ENCODE results near the gene DMWD.
"Not testable (repeated sequence)": the region's sequence is repeated elsewhere in the genome, so short reads cannot be mapped to it uniquely, and the experiment has no call there.

The DMWD gene

DNA sequence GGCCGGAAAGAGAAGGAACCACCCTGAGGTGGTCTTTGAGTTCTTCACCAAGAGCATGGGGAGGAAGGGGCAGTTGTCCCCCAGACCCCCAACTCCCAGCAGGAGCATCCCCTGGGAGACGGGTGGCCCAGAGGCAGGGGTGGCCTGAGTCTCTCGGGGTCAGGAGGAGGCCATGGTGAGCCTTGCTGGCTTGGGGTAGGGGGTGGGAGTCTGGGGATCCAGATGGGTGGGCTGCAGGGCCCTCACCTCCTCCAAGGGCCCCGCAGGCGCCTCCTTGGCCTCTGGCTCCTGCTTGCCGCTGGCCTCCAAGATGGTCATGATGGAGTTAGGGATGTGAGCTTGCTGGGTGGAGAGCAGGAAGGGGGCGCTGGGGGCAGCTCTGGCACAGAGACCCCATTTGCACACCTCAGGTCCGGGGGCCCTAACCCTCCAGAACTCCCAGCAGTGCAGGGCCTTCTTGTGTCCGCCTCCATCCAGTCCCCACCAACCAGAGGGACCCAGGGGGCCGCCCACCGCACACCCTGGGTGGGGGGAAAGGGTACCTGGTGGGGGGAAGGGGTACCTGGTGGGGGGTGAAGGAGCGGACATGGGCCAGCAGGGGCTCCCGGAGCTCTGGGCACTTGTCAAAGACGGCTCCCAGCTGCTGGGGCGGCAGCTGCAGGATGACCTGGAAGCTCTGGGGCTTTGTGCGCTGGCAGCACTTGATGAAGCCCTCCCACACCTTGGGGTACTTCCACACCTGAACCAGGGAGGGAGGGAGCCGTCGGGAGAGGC is 23.8 kb upstream of the DMWD start:
- DNase-seq: no peak

DNA sequence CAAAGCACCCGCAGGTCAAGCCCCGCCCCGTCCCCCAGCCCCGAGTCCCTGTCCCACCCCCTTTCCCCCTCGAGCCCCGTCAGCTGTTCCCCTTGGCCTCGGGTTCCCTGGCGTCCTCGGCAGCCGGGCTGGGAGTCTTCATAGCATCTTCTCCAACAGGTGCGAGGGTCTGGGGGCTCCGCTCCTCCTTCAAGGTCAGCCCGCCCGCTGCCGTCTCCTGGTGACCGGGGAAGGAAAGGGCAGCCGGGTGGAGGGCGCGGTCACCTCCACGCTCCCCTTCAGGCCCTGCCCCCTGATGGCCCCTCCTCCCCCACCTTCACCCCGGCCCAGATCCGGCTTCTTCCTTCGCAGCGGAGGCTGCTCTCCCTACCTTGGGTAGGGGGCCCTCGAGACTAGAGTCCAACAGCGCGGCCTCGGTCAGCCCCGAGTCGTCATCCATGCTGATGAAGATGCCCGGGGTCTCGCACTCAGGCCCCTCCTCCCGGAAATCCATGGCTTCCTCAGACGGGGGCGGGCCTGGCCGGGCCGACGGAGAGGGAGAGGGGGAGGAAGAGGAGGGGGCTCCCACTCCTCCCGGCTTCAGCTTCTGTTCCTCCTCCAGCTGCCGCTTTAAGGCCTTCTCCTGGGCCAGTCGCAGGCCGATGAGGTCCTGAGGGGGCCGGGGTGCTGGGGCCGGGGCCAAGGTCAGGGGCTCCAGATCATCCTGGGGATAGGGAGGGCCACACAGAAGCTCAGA is 23.0 kb upstream of the DMWD start:
- DNase-seq: no peak

DNA sequence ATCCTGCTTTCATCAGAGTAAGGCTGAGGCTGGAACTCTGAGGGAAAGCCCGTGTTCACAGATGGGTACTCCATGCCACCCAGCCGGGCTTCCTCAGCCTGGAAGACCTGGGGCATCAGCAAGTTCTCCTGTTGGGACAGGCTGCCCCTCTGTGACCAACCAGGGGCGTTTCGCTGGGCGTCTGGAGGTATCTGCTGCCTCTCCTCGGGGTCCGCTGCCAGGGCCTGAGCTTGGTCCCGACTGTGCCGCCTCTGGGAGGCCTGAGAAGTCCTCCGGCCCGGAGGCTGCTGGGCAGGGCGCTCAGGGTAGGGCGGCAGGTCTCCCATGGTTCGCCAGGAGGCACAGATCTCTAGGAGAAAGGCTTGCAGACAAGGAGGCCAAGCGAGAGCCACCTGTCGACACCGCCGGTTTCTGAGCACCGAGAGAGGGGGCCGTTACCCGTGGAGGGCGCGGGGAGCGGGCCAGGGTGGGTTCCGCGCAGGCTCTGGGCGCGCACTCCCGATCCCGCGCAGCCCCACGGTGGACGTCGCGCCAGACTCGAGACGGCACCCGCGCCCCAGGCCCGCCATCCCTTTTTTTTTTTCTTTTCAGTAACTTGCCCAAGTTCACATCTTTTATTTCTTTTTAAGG is 22.3 kb upstream of the DMWD start, which contains the start of gene RSPH6A:
Gene RSPH6A, minus strand, starts transcription at position 458 of the 630 bp plus-strand sequence. Its CDS starts 132 bp downstream, at position 326.
- DNase-seq: no peak

DNA sequence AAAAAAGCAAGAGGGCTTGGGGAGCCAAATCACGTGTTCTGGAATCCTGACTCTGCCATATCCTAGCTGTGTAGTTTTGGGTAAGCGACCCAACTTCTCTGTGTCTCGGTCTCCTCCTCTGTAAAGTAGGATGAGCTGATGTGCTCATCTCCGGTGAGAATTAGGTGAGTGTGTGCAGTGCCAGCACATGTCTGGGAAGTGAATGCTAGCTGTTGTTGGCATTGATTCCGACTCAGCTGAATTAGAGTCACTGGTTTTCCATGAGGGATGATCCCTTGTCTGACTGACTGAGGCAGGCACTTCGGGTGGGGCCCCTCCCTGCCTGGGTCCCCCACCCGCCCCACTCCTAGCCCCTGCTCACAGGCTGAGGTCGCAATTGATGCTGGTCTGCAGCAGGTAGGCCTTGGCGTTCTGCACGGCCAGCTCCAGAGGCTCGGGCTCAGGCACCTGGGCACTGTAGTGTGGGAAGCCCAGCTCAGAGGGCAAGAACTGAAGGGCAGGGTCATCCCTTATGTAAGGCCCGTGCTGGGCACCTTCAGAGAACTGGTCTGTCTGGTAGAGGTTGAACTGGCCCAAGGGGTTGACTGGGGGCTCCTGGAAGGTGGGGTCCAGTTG is 21.6 kb upstream of the DMWD start:
- no peak for DNase-seq

DNA sequence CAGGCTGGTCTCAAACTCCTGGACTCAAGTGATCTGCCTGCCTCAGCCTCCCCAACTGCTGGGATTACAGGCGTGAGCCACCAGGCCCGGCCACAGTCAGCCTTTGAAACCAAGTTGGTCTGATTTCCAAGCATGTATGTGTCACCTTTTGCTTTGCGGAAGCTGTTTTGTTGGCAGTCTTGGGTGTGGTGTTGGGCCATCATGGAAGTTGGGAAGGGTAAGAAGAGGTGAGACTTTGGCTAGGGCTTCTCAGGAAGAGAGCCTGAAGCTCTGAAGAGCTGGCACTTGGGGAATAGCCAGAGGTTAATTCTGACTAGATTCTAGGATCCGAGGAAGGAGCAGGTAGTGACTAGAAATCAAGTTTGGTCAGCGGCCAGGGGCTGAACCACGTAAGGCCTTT is 19.7 kb upstream of the DMWD start:
- no peak for DNase-seq

DNA sequence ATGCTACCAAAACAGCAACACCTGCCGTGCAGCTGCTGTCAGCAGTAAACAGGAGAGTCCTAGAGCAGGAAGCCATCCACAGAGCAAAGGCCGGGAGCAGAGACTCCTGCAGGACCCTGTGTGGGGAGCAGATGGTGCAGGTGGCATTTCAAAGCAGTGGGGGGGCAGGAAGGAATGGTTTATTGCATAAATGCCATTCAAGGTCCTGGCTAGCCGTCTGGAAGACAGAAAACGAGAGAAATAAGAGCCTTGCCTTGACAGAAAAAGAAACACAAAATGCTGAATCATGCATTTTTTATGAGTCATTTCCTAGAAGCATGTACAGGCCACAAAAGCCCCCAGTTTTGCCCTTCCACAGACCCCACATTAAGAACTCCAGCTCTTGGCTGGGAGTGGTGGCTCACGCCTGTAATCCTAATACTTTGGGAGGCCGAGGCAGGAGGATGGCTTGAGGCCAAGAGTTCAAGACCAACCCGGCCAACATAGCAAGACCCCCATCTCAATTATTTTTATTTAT is 17.1 kb upstream of the DMWD start:
- DNase-seq: peak in 2 of 4 experiments; percentile 28 to 38

DNA sequence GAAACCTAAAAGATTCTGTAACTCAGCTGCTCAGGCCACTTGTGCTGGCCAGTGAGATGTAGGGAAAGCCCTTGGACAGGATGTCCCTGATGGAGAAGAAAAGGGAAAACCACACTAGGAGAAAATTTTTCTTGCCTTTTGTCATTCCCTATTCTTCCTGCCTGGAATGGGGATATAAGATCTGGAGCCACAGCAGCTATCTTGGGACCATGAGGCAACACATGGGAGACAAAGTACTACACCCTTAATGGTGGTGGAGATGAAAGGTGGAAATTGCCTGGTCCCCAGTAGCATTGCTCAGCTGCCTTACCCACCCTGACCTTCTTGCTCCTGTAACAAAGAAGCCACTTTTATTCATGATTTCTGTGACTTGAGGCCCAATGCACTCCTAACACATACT is 13.1 kb upstream of the DMWD start:
- DNase-seq: no peak

DNA sequence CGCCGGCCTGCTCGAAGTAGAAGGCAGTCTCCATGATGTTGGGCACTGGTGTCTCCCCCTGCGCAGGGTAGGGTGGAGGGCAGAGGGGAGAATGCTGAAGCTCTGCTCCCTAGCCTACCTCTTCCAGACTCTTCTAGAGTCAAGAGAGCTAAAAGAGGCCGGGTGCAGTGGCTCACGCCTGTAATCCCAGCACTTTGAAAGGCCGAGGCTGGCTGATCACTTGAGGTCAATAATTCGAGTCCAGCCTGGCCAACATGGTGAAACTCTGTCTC is 12.2 kb upstream of the DMWD start:
- no peak for DNase-seq

DNA sequence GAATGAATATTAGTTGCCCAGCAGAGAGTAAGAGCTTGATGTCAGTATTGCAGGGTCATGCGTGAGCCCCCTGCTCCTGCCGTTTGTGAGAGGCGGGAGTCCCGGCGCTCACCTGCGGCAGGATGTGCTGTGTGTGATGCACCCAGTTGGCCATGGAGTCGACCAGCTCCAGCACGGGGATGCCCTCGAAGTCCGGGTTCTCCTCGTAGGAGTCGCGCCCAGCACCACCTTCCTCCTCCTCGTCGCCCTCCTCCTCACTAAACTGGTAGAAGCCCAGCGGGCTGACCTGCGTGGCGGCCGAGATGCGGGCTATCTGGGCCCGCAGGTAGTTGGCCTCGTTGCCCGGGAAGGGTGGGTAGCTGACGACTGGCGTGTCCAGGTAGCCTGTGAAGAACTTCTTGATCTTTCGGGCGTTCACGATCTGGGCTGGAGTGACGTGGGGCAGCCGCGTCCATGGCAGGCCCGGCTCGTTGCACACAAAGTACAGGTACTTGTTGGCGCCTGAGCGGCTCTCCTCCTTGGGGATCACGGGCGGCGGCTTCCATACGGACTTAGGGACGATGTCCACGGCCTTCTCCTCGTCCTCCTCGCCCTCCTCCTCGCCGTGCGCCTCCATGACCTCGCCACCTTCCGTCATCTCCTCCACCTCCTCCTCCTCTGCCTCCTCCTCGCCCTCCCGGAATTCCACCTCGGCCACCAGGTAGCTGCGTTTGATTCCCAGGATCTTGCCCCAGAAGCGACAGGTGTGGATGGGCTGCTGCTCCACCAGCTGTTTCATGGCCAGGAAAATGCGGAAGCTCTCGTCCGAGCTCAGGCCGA is 11.7 kb upstream of the DMWD start:
- DNase-seq: no peak

DNA sequence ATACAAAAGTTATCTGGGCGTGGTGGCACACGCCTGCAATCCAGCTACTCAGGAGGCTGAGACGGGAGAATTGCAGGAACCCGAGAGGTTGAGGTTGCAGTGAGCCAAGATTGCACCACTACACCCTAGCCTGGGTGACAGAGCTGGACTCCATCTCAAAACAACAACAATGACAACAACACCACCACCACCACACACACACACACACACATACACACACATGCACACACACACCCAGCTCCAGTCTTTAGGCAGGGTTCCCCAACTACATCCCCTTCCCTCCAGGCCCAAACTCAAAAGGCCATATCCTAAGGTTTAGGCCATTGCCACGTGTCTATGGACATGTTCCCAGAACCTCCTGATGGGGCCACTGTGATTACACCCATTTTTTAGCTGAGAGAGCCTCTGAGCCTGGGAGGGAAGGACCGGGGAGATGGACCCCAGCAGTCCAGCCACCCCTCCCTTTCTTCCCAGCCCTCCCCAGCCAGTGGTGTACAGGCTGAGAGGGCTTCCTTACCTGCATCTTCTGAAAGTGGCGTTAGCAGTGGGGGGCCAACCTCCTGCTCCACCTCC is 9.0 kb upstream of the DMWD start:
- DNase-seq: no peak

DNA sequence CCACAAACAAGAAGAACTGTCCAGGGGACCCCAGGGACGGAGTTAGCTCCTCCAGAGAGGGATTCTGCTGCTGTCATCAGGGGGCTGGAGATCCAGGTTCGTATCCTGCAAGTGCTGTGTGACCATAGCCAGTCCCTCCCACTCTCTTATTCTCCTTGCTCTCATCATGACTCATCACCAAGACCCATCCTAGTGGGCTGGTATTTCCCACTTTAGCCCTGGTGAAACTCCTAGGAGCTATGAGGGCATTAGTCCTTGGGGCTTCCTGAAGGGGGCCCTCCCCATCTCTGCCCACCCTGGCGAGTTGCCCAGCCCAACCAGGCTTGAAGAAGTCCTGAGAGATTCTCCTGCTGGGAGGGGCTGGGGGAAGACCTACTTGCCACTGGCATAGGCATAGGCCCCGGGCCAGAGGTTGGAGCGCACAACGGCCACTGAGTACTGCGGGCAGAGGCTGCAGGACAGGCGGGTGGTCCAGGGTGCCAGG is 7.5 kb upstream of the DMWD start:
- DNase-seq: peak in 2 of 4 experiments; percentile 24 to 35

DNA sequence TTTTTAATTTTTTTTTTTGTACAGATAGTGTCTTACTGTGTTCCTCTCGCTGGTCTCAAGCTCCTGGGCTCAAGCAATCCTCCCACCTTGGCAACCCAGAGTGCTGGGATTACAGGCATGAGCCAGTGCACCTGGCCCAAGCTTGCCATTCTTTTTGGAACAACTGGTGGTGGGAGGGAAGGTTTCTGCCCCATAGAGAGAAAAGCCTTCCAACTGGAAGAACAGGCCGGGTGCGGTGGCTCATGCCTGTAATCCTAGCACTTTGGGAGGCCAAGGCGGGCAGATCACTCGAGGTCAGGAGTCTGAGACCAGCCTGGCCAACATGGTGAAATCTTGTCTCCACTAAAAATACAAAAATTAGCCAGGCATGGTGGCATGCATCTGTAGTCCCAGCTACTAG is 6.9 kb upstream of the DMWD start:
- DNase-seq: not testable (repeated sequence)

DNA sequence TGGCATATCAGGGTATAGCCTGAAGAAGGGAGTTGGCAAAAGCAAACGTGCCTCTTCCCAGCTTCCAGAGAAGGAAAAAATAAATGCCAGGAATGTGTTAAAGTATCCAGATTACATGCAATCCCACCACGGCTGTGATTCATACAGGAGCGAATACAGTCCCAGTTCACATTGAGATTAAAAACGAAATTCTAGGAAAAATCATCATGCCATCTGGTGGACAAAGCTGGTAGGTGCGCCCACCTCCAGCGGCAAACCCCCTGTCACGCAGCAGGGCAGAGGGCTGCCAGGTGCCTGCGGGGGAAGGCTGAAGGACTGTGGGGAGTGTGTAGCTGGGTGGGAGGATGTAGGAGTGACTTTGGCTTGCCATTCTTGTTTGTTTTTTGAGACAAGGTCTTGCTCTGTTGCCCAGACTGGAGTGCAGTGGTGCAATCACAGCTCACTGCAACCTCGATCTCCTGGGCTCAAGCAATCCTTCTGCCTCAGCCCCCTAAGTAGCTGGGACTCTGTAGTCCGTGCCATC is 6.4 kb upstream of the DMWD start:
- peak; percentile 49 to 74 (median 66) for DNase-seq

DNA sequence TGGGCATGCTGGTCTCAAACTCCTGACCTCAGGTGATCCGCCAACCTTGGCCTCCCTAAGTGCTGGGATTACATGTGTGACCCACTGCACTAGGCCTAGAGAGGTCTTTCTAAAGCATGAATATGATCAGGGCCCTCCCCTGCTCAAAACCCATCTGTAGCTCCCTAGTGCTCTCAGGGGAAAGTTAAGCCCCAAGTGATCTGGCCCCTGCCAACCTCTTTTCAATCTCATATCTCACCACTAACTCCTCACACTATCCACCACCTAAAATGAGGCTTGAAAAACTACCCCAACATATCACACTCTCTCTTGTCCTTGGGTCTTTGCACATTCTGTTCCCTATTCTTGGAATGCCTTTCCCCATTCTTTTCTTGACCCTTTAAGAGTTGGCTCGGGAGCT is 2.0 kb upstream of the DMWD start:
- DNase-seq: no peak

DNA sequence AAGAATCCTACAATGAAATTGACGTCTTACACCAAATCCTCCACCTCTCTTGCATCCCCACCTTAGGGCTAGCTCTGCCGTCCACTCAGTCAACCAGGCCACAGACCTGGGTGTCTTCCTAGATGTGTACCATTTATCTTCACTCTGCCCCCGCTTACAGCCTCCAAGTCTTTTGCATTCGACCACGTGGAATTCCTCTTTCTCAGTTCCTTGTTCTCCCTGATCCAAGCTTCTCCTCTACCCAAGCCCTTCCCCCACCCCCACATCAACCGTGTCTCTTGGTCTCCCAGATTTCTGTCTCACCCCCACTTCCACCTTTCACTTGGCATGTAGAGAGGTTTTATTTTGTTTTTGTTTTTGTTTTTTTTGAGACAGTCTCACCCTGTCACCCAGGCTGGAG is 1.2 kb upstream of the DMWD start:
- peak; percentile 45 to 71 (median 58) for DNase-seq

DNA sequence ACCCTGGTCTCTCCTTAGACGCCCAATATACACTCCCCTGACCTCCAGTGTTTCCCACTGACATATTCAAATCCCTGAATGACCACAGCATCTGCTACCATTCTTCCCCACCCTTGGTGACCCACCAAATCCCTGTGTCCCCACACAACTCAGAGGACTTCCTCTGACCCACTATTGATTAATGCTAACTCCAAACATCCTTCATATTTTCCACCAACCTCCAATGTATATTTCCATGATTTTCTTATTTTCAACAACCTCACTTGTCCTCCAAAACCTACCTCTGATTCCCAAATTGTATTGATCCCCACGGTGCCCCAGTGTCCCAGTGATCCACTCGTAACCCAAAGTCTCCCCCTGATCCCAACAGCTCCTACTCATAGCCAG is 526 bp upstream of the DMWD start:
- DNase-seq: no peak

DNA sequence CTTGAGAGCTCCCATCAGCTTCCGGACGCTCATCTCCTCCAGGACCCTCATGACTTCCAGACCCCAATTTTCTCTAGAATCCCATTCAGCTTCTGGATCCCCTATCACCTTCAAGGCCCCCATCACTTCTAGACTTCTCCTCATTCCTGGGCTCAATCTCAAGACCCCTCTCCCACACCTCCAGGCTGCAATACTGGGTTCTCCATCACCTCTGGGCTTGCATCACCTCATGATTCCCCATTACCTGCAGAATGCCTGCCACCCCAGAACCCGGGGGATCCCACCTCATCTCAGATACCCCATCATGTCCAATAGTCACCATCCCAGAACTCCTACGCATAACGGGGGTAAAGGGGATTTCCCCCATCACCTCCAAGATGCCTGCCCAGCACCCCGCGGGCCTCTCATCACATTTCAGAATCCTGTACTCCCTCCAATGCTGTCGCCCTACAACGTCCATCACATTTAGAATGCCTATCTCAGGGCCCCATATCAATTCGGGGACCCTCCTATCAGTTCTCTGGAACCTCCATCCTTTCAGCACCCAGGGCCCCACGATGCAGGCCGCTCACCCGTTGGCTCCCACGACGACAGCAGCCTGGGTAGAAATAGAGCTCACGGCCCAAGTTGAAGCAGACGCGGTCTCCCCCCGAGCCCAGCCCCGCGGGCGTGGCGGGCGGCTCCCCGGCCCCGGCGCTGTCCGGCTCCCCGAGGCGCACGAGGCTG is 738 bp downstream of the DMWD start:
- no peak for DNase-seq

DNA sequence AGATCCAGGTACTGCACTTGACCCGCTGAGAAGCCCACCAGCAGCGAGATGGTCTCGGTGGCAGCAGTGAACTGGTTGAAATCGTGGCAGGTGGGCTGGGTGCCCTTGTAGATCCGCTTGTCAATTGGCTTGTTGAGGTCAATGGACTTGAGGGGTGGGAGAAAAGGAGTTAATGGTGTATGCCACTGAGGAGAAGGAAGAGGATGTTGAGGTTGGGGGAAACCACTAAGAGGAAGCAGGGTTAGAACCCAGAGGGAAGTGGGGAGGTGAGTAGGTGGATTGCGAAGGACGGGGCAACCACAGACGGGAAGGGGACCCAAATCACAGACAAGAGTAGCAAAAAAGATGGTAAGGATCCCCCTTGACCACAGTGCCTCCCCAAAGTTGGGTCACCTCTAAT is 1.7 kb downstream of the DMWD start:
- DNase-seq: peak; percentile 76 to 91 (median 88)

DNA sequence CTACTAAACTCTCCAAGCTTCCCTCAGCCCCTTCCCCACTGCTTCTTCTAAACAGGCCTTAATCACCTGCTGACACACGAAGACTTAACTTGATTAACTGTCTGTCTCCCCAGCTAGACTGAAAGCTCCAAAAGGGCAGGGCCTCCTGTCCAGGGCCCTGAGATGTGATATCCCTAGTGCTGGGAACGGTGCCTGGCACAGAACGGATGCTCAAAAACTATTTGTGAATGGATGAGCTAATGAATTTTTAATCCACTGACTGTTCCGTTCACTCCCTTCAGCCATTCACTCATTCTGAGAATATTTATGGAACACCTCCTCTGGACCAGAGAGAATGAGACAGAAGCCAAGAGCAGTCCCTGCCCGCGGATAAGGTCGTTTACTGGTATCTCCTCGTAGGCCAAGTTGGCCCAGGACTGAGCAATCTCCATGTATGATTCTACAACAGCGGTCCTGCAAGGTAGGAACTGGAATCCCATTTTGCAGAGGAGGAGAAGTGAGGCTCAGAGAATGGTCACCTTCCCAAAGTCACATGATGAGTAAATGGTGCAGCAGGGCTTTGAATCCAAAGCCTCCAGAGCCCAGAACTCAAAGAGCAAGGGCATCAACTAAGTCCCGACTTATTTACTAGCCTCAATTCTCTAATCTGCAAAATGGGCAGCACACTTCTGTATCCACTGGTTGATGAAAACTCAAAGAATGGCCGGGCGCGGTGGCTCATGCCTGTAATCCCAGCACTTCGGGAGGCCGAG is 3.4 kb downstream of the DMWD start:
- no peak for DNase-seq

DNA sequence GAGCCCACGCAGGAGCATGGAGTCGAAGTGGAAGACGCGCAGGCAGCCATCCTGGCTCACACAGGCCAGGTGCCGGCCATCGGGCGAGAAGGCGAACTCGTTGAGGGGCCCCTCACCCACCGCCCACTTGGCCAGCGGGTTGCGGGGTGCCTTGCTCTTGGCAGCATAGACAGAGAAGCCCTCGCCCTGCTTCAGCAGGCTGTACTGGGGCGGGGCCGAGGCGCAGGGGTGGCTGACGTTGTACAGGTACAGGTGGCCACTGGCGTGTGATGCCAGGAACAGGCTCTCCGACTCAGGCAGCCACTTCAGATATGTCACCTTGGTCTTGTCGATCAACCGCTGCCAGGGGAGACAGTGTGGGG is 6.1 kb downstream of the DMWD start:
- no peak for DNase-seq
